ENCODE measurements around the gene CA5B.
"Not testable (repeated sequence)": the region's sequence is repeated elsewhere in the genome, so short reads cannot be mapped to it uniquely, and the experiment has no call there.

Gene CA5B

DNA sequence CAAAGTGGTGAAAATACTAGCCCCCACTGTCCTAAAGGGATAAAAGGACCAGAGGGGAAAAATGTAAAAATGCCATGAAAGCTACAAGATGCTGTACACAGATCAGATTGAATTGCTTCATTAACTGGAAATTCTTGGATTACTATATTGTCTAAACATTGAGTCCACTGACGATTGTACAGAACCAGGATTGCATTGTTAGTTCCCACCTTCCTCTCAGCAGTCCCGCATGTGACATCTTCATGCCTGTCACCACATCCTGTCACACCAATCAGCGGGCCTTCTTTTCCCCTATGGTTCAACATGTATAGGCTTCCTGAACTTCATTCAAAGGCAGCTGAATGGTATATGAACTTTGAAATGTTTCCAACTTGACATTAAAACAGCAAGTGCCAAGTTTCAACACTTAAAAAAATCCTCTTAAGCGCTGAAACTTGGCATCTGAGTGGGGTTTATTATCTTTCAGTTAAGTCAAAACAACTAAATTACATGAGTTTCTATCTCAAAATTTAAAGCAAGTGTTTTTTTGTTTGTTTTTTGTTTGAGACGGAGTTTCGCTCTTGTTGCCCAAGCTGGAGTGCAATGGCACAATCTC, 76.8 kb downstream of the CA5B start:
- no peak for DNase-seq (ENCODE audit: low read depth)

DNA sequence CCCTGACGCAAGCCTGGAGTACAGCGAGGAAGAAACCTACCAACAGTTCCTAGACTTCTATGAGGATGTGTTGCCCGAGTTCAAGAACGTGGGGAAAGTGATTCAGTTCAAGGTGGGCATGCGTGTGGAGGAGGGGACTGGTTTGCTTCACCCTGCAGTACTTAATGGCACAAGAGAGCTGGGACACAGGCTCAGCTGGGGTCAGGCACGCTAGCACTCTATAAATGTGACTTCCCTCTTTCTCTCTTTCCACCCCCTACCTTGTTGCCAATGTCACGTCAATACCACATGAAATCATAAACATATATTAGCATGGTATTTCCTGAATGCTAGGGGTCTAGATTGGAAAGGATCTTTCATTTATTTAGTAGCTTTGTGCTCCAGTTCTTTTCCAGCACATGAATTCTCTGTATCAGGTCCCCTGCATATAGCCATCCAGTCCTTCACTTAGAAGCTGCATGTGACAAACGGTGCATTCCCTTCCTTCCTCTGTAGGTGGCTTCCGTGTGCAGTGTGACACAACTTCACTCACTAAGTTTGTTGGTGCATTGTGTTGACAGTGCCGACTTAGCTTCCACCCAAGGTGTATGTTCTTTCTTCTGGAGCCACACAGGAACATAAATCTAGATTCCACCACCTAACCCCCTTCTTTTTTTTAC, 77.8 kb downstream of the CA5B start:
- DNase-seq (ENCODE audit: low read depth), result no peak

DNA sequence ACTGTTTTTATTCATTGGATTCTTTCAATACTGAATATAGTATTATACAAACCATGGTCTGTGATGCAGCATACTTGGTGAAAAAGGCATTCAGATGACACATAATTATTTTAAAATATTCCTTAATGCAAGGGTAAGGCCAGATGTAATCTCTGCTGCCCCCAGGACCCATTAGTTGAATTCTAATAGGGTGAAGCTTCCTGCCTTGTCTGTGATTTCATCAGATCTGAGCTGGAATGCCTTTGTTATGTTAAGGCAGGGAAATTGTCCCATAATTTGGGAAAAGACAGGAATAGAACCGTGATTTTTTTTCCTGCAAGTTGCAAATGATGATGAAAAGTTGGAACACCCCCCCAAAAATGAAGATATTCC, 78.4 kb downstream of the CA5B start:
- DNase-seq (ENCODE audit: low read depth), result no peak

DNA sequence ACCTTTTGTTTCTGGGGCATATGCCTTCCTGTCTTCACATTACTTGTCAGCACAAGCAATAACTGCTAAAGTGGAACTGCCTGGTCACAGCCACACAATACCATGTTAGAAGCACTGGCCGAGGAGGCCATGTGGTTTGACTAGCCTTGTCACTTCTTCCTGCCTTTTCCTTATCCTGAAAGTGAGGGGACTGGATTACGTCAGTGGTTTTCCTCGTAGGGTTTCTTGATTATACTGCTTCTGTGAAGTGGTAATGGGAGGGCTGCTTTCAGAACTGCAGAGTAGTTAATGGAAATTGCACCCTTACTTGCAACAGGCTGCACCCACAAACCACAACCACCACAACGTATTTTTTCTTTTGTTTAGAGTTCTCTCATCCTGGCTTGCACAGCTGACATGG, 78.8 kb downstream of the CA5B start:
- no peak for DNase-seq (ENCODE audit: low read depth)

DNA sequence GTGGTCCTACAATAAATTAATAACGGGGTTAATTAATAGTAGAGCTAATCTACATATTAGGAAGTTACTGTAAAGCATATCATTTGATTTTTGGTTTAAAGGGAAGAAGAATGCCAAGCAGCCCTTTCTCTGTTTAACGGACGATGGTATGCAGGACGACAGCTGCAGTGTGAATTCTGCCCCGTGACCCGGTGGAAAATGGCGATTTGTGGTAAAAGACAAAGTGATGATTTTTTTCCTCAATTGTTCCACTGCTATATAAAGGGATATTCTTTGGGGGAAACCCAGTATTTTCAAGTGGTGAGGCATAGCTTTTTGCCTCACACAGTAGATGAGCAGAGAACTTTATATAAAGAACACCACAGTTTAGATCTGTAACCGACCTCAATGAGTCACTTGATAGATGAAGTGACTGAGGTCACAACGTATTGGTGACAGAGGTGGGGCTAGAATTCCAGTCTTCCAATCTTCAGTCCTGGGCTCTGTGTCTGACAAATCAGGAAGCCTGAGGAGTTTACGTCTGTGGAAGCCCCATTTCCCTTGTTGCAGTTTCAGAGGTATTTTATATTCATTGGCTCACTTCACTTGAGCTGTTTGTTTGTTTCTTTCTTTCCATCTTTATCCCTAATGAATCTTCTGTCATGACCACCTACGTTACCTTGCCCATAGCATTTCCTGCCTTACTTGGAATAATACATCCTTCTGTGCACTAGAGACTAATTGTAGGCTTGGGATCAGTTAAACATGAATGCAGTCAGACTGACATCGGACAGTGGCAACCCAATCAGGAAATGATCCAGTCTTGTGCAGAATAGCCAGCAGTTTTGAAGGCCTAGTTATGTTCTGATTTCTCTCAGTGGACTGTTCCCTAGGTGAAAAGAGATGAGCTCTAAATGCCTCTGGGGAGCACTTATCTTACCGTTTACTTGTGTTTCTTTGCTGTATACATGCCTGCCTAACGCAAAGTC, 82.3 kb downstream of the CA5B start:
- DNase-seq (ENCODE audit: low read depth), result no peak

DNA sequence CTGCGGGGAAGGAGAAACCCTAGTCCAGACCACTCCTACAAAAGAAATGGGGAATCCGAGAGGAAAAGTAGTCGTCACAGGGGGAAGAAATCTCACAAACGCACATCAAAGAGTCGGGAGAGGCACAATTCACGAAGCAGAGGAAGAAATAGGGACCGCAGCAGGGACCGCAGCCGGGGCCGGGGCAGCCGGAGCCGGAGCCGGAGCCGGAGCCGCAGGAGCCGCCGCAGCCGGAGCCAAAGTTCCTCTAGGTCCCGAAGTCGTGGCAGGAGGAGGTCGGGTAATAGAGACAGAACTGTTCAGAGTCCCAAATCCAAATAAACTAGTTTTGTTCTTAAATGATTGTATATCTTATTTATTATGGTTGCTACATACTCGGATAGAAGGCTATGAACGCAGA, 84.9 kb downstream of the CA5B start:
- DNase-seq (ENCODE audit: low read depth), result no peak

DNA sequence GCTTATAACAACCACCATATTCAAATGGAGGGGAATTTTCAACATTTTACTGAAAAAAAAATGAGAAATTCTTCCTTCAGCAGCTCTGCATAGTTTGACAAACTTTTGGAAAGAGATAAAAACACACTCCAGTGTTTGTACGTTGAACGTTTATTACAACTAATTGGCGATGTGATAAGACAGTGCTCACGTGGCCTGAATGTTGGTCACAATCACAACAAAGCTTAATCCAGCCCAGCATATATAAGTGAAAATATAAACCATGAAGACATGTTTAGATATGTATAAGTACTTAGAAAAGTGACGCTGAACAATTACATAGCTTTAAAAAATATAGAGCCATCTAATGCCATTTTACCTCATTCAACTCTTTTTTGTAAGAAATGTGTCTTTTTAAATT, 87.9 kb downstream of the CA5B start:
- no peak for DNase-seq (ENCODE audit: low read depth)

DNA sequence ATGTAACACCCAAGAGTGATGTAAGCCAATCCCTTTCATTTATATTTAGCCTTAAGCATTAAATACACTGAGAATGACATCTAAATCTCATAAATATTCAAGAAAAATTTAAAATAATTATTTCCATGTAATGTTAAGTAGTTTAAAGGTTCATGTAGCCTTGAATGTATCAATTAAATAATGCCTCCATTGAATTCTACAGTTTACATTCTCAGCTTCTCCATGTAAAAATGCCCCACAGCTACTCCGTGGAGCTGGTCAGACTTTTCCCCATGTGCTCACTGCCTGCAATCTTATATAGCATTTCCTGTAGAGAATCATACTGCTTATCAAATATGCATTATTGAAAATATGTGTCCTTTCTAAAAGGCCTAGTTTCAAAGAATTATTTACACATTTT, 91.1 kb downstream of the CA5B start:
- DNase-seq (ENCODE audit: low read depth), result no peak

DNA sequence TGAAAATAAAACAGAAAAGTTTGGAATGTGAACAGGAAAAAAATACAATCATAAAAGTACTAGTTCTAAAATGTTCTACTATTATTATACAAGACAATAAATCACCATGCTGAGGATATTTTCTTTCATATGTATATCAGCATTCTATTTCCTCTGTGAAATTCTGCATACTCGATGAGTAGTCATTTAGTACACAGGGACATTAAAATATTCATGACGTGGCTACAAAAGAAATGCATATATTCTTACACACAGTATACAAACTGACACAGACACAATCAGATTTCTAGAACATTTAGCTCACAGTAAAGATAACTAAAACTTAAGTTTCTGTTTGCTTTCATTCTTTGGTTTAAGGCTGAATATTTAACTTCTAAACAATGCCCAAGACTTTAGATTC, 93.3 kb downstream of the CA5B start:
- DNase-seq (ENCODE audit: low read depth), result not testable (repeated sequence)

DNA sequence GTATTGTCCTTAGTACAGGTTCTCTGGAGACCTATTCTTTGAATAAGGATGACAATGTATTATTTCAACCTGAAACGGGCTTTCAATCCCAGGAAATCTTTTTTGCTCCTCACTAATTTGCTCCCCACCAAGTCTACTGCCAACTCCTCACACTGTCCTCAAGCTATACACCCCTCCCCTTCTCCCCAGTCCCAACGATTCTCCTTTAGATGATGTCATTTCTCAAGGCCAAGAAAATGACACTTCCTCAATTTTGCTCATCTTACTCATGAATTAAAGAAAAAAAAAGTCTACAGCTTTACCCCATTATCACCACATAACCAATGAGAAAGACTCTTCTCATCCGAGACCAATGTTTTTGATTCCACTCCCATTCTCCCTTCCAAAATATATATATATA, 96.0 kb downstream of the CA5B start:
- DNase-seq (ENCODE audit: low read depth), result no peak

DNA sequence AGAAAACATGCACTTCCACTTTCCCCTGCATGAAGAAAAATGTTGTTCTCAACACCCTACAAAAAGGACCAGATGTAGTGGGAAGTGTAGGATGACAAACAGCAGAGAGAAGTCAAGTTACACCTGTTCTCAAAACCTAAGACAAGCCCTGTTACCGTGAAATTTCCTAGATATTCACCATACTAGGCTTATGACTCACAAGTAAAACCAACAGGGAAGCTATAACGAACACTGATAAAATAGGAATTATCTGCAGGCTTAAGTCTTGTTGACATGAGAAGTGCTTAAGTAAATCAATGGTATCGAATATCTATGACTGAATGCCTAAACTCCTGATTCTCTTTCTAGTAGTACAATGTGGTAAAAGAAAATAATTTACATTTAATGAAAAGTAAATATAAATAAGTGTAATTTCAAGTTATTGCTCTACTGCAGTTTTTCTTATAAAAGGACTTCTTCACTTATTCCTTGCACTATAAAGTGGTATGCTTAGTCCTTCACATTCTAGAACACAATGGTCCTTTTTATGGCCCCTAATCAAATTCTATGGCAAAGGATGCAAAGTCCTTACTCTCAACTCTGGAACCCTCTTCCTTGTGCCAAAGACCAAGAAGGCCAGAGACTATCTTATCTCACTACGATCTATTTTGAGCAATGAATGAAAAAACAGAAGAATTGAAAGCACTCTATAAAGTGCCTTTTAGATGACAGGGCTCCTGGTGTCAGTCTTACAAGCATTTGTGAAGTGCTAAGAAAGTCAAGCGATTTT, 96.9 kb downstream of the CA5B start:
- no peak for DNase-seq (ENCODE audit: low read depth)

All from stimulated activated CD8-positive, alpha-beta memory T cell treated with anti-CD3 and anti-CD28 coated beads, Interleukin-15, amount 100 ng/mL, for 1 hour (primary cell).